Activated CD8-positive, alpha-beta memory T cell treated with anti-CD3 and anti-CD28 coated beads for 4 hours (primary cell): Measurements from ENCODE around the gene HYAL1.

ENCODE experiments used
- DNase-seq, 2 donors: peaks; one replicate each; pipeline ENCODE4 v3.0.0-alpha.2; 2020; ENCODE audit warnings: low read depth in 2 of 2

Gene HYAL1

DNA sequence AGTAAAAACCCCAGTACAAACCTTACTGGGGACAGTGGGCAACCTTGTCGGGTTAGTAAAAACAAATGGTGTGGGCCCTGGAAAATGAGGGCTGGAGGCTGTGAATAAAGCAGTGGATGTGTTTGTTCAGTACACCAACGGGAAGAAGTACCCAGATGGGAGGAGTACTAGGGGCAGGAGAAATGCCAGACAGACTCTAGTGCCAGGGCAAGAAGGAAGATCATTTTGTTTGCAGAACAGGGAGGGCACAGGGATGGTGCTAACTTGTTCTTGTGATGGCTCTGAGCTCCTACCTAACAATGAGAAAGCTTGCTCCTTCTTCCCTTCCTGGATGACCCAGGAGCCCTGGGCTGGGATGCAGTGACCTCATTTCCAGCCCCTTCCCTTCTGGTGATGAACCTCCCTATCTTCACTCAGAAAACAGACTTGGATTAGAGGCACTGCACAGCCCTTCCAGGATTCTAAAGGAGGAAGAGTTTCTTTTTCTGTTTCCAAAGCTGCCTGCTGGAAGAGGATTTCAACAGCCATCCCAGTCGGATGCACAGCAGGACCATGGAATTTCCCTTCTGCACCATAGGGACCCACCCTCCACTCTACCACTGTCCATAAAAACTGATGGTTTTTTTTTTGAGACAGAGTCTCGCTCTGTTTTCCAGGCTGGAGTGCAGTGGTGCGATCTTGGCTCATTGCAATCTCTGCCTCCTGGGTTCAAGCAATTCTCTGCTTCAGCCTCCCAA is 31.1 kb upstream of the HYAL1 start:
- no peak for DNase-seq

DNA sequence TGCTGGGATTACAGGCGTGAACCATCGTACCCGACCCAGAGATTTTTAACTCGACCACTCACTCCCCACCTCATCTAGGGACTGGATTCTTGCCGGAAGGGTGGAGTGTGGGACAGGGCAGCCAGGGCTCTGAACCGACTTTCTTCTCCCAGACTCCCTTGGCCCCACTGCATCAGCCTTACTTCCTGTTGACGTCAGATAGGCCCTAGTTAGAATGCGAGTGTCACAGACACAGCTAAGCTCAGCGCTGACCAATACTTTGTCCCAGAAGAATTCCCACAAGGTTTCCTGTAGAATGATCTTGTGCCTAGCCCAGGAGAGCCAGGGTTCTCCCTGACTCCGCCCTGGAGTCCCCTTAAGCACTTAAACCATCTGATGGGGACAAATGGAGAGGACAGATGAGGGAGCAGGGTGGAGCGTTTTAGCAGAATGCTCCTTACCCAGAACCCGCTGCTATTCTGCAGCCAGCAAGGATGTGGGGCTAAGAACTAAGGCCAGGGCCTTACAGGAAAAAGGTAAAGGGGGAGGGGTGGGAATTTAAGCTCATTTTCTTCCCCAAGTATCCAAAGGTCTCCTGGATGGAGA is 30.5 kb upstream of the HYAL1 start:
- no peak for DNase-seq

DNA sequence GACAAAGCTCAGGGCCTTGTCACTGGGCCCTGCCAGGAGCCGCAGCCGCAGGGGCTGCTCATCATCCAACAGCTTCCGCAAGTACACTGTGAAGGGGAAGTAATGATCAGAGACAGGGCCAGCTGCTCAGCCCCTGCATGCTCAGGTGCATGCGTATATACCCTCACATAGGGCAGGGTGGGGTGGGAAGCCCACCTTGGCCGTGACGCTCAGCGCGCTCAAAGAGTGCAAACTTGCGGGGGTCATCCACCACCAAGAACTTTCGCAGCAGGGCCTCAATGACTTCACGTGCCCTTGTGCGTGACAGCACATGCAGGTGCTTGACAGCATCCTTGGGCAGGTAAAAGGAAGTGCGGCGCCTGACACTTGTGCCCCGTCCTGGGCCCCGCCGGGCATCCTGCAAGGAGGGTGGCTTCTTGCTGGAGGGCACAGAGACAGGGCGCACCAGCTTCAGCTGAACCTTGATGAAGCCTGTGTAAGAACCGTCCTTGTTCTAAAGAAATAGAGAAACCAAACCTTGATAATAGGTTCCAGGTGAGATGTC is 28.1 kb upstream of the HYAL1 start:
- DNase-seq: no peak

DNA sequence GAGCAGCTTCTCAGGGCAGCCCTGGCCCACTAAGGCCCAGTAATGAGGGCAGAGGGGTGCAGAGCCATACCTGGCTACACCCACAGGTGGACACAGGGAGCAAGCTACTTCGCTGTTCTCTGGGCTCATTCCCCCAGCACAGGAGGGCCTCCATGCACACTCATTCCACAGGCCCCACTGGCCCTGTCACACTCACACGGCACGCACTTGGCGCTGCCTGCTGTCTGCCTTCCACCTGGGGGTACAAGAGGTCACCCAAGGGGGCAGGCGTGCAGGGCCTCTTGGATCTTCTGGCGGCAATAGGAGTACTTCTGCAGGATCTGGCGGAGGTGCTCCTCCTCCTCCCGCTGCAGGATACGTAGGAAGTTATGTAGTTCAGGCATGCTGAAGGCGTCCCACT is 27.0 kb upstream of the HYAL1 start:
- DNase-seq: no peak

DNA sequence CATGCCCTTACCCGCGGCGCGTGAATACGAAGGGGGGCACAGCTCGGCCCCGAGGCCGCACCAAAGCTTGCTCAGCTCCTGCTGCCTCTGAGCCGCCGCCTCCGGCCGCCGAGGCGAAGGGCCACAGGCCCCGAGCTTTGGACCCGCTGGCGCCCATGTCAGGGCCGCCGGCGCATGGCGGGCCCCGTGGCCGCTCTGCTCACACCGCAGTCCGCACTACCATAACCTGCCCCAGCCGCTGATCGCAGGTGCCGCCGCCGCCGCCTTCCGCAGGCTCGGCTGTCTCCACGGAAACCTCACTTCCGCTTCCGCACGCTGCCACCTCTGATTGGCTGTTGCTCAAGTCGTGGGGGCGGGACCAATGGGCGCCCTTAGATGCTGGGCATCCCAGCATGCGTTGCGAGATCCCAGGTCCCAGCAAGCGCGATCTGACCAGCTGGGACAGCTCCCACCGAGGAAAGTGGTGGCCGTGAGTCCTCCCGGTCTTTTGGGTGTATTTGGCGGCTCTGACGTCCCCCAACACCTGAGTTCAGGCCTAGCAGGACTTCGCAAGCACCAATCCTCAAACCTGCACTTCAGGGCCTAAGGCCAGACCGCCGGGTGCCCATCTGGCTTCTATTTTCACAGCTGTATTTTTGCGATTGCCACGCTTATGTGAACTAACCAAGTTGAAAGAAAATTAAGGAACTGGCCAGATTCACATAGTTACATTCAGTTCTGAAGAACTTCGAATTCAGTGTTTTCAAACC is 24.7 kb upstream of the HYAL1 start, which contains the start of gene TUSC2:
Gene TUSC2 (minus strand): TSS at position 281 of the 749 bp plus-strand sequence. CDS start 124 bp downstream, at position 157.
- DNase-seq: peak; percentile 89 to 90

DNA sequence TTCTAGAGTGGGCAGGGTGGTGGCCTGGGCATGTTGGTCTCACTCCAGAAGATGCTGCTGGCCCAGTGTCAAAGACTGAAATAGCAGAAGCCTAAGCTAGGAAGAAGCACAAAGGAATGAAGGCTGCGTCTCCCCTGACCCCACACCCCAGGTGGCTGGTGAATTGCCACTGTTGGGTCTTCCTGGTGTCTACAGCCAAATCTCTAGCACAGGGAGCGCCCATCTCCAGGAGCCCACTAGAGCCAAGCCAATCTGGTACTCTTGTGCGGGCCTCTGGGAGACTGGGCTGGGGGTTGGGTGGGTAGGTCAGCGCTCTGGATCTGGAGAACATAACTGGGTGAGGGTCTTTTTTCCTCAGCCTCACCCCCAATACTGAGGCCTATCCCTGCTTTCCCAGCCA is 23.8 kb upstream of the HYAL1 start:
- no peak for DNase-seq

DNA sequence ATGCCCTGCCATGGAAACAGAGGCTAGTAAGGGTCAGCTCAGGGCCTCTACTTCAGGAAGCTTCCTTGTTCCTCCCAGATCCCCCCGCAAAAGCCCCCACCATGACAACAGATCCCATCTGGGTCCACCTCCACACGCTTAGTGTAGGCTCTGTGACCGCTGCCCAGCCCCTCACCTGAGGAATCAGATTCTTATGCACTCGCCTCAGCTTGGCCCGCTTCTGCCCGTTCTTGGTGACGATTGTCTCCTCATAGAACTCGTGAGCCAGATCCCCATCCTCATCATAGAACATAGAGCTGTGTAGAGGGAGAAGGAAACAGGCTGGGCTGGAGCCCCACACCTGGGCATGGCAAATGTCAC is 22.8 kb upstream of the HYAL1 start:
- DNase-seq: no peak

DNA sequence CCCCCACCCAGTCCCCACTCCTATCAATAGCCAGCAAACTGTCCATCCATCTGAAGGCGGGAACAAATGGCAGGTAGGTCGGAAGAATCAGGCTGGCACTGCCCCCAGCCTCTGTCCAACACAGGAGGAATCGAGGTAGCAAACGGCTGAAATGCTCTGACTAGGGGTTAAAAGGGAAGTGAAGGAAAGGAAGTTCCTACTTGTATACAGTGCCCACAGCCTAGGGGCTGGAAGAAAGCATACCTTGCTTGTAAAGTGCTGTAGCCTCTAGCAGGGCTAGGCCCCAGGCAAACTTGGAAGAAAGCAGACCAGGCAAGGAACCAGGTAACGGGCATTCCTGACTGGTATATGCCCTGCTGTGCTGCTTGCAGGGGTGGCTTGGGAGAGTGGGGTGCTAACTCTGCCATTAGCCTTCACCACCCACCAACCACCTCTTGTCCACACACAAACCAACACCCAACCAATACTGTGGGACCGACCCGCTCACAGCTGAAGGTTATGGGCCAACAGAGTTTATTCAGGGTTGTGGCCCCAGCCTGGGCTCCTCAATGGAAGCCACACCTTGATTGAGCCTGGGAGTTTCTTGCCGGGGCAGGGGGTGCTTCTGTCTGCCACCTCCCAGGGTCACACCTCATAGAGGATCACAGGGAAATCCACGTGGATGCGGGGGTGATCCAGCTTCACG is 22.3 kb upstream of the HYAL1 start:
- no peak for DNase-seq

DNA sequence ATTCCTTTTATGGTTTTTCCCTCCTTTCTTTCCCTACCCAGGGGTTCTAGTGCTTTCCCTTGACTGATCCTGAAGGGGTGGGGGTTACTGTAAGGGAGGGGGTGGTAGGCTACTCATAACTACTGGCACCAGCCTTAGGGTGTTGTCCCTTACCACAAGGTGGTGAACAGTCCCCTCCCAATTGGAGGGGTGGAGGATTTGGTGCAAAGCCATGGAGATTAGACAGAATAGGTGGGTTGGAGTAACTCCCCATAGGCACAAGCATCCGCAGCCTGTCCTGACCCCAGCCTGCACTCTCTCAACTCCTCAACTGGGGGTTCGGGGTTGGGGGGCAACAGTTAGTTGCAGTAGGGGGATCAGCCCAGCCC is 21.7 kb upstream of the HYAL1 start:
- DNase-seq: no peak

DNA sequence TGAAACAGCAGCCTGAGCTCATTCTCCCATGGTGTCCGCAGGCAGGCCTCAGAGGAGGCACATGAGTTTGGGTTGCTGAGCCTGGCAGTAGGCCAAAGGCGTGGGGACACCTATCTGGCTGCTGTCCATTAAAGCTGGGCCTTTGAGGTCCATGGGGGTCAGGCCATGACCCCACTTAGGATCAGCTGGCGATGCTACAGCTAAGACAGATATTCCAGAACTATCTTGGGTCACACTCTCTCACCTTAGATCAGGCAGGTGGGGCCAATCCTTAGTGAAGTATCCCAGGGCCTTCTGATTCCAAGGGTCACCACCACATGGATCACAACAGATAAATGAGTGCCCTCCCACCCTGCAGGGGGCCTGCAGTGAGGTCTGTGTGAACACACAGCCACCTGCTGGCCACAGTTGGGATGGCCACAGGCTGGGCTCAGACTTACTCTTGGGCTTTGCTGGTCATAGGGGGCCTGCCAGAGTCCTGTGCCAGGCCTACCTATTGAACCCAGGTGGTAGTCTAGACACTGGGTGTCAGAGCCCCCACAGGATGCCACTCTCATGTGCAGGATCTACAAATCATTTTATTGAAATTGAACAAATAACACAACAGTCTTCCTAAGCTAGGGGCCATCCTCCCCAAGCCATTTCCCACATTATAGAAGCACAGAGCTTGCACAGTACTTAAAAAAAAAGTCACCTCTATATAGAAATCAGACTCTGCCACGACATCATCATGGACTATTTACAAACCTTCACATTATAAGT is 21.2 kb upstream of the HYAL1 start:
- no peak for DNase-seq

DNA sequence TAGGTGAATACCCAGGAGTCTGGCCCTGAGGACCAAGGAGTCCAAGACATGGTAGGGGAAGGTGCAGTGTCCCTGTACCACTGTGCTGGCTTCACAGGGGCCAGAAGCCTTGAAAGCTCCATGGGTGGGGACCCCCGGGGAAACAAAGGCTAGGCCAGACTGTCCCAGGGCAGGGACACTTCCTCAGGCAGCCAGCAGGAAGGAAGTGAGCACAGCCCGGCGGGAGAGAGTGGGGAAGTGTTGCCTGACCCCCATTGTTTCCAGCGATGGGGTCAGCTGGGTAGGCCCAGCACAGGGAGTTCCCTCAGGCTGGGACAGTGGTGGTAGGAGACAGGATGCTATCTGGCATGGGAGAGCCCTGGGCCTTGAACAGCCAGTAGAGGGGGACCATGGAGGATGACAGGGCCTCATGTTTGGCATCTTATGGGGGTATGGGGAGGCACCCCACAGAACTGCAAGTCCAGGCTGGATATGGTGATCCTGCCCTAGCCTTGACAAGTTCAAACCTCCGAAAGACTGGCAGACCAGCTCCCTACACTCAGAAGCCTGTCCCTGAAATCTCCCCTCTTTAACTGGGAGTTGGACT is 20.3 kb upstream of the HYAL1 start:
- DNase-seq: no peak

DNA sequence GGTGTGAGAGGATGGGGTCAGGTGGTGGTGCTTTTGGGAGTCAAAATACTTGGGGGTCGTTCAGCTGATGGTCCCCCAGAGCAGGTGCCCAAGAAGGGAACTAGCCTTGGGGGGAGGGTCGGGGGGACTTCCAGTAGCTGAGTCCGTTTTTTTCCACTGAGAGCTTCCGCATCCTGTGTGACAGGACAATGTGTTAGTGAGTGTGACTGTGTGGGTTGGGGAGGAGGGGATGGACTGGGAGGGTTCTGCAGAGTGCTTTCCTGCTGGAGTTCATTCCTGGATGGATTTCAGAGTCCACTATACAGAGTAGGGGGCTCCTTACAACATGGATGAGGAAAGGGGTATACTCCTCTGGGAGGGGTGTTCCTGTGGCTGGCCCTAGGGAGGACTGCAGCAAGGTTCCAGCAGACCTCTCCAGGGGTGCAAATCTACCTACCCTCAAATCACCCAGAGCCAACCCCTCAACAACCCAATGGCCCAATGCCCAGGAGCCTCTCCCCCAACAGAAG is 19.8 kb upstream of the HYAL1 start:
- no peak for DNase-seq

DNA sequence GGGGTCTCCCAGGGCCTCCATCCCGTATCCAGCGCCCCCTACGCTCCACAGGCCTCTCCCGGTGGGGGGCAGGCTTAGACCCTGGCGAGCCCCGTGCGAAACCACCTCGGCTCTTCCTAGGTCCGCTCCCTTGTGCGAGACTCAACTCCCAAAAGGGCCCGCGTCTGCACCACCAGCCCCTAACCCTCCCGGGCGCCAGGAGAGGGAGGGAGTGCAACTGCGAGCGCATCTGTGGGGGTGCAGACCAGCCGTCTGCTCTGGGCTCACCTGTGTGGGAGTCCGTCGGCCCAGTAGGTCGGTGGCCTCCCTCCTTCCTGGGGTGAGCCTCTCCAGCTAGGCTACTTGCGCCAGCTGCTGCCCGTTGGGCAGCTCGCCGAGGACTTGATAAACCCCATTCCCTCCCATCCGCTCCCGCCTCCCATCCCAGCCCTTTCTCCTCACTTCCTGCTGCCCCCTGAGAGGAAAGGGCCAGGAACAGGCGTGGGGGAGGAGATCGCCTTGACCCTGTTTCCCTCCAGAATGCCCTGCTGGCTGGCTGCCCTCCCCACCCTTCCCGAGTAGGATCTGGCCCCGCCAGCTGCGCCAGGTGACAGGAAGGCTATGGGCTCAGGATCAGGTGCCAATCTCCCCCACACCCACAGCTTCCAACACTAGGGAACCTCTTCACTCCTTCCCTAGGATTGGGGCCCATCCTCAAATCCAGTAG is 19.2 kb upstream of the HYAL1 start, which contains the start of gene HYAL2:
Gene HYAL2 (minus strand): TSS at position 360 of the 706 bp plus-strand sequence. CDS start 2,256 bp downstream, outside the sequence.
- no peak for DNase-seq

DNA sequence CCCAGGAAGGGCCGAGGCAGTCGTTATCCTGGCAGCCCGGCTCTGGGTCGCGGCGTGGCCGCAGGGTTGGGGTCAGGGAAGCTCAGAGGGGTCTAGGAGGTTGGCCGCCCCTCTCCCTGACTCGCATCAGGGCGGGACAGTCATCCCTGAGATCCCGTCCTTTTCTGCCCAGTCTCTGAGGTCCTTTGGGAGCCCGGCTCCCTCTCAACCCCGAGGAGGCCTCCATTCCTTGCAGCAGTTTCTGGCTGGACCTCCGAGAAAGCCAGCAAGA is 18.7 kb upstream of the HYAL1 start:
- DNase-seq: no peak

DNA sequence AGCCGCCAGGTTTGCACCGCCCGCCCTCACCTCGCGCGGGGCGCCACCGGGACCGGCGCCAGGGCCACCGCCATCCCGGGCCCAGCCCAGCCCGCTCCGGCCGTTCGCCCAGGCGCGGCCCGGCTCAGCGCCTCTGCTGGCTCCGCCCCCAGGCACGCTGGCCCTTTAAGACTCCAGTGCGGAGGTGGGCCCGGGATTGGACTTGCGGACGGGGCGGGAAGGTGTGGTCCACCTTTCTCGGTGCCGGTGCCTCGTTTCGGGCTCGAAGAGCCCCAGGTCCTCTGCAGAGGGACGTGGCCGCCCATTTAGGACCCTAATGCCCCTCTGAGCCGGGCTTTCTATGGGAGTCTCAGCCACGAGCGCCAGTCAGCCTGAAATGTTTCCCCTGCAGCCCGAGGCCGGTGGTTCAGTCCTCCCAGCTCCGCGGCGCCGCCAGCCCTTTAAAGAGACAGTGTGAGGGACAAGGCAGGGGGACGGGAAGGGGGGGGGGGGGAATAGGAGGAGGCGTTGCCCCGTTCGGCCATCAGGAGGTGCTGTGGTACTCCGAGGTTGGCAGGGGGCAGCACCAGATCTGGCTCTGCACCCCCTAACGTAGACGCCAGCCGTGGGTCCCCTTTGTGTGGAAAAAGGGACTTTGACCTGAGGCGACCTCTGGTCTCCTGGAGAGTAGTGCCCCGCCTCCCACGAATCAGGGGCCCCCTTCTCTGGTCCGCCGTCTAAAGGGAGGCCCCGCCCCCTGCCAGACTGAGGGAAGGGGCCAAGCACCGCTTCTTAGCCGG is 18.2 kb upstream of the HYAL1 start:
- DNase-seq: peak; percentile 52 to 65

DNA sequence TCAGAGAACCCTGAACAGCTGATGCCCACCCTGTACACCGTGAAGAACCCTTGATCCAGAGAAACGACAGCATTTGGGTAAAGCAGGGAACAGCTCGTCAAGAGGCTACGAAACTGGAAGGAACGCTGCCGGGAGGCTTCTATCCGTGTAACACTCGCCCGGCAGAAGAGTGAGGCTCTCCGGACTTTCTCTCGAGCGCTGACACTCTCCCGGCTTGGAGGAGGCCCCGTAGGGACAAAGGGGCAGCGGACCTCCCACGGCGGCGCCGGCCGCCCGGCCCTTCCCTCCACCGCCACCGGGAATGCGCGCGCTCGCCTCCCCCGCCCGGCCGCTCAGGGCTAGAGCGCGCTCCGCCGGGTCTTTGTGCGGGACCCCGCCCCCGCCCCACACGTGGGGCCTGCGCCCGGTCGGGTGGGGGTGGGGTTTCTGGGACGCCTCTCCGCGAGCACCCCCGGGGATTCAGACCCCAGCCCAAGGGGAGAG is 17.5 kb upstream of the HYAL1 start:
- DNase-seq: no peak

DNA sequence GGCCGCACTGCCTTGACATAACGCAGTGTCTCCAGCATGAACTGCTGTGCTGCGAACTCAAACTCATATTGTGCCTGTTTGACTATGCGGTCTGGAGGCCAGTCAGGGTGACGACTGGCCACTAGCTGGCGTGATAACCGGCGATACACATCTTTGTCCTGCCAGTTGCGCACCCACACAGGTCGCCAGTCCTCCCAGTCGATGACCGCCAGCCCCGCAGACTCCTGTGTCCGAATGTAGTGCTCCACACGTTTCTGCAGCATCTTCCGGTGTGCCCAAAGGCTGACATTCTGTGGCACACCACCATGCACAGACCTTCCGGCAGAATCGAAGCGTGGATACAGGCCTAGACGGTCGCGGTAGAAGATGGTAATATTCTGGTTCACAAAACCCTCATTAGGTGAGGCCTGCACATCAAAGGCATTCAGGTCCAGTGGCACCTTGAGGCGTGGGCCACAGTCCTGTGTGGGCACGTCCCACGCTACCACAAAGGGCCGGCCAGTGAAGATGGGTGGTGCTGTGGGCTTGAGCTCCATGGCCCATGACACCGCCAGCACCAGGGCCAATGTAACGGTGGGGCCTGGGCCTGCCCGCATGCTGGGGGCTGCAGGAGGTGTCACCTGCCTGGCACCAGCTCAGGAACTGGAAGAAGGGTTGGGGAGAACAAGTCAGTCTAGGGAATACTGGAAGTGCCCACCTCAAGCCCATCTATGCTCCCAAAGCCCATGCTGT is 16.7 kb upstream of the HYAL1 start:
- DNase-seq: no peak

DNA sequence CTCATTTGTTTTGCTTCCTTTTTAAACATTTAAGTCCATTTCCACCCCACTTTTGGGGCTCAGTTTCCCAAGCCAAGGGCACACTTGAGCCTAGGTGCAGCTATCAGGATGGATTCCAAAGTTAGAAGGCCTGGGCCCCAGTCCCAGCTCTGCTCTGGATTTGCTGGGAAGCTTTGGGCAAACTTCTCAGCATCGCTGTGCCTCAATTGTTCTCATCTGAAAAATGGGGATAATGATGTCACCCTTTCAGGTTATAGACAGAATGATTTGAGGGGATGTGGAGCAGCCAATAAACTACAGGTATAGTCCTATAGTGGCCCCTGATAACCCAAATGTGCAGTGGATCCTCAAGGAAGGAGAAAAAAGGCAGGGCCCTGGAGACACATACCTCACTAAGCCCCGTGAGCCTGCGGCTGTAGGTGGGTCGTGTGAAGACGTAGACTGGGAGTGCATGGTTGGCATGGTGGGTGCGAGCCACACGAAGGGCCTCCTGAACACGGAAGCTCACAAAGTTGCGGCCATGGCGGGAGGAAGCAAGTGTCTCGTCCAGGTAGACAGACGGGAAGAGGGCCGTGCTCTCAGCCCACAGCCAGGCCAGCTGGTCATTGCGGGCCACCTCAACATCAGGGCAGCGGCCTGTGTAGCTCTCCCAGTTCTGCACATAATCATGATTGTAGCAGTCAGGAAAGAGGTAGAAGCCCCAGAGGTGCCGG is 16.0 kb upstream of the HYAL1 start:
- no peak for DNase-seq
